Right renal cortex interstitium (tissue), 3 donors: ENCODE results near the gene CYP24A1. TPM values are rescaled to one million over a fixed set of nuclear protein-coding genes. Genes with fewer than 3 reads are reported as not detected.

Source experiments
- DNase-seq, 3 donors: peaks; one replicate each; pipeline ENCODE4 v3.0.0-alpha.2; 2013; ENCODE audit warnings: low read depth in 3 of 3, low spot score in 2 of 3
- polyA plus RNA-seq, 3 donors: library from polyadenylated mRNA; unstranded; fragments of 120-200 nt; gene quantifications; one replicate each; pipeline ENCODE4 v1.2.1, GENCODE V29; 2013; ENCODE audit not compliant: insufficient read length in 3 of 3

The CYP24A1 gene
- polyA plus RNA-seq, 3 donors: 2.0 to 3.7 (median 2.1) TPM

- DNase-seq: no peak
Observed at GRCh38 chr20:54177378-54177777, 3.6 kb upstream of the CYP24A1 start.

GRCh38 chr20:54176610-54177009 lies 2.8 kb upstream of the CYP24A1 start:
- DNase-seq: no peak

GRCh38 chr20:54174457-54175175 lies 830 bp upstream of the CYP24A1 start:
- no peak for DNase-seq

- DNase-seq: no peak
Observed at GRCh38 chr20:54172856-54173652, 732 bp downstream of the CYP24A1 start.

DNA sequence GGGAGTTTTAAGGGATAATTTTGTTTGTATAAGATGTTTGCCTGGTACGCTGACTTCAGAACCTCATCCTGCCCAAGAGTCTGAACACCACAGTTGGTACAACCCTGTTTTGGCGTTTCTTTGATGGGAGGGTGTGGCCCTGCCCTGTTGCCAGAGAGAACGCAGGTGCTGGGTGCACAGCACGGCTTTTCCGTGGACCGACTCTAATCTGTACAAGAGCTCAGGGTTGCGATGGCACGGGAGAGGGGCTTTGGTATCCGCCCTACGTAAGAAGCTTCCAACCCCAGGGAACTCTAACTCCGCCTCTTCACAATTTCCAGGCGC lies 1.3 kb downstream of the CYP24A1 start:
- DNase-seq: no peak

- DNase-seq: no peak
Observed at GRCh38 chr20:54170963-54171362, 2.8 kb downstream of the CYP24A1 start.

DNA sequence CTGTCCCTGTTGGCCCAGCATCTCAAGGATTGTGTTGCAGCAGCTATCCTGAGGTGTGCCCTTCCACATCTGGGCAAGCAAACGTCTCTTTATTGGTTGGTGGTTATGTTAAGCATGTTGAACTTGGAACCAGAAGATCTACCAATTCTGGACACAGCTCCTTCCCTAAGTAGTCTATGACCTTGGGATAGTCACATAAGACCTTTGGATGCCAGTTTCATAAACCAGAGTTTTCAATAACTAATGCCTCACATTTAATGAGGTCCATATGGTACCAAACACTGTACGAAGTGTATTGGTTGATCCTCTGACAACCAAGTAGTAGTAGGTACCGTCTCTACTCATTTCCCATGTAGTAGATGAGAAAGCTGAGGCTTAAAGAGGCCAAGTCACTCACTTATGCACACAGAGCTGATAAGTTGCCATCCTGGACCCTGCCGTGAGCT lies 3.7 kb downstream of the CYP24A1 start:
- DNase-seq: no peak

- no peak for DNase-seq
Observed at GRCh38 chr20:54168961-54169862, 4.6 kb downstream of the CYP24A1 start.

DNA sequence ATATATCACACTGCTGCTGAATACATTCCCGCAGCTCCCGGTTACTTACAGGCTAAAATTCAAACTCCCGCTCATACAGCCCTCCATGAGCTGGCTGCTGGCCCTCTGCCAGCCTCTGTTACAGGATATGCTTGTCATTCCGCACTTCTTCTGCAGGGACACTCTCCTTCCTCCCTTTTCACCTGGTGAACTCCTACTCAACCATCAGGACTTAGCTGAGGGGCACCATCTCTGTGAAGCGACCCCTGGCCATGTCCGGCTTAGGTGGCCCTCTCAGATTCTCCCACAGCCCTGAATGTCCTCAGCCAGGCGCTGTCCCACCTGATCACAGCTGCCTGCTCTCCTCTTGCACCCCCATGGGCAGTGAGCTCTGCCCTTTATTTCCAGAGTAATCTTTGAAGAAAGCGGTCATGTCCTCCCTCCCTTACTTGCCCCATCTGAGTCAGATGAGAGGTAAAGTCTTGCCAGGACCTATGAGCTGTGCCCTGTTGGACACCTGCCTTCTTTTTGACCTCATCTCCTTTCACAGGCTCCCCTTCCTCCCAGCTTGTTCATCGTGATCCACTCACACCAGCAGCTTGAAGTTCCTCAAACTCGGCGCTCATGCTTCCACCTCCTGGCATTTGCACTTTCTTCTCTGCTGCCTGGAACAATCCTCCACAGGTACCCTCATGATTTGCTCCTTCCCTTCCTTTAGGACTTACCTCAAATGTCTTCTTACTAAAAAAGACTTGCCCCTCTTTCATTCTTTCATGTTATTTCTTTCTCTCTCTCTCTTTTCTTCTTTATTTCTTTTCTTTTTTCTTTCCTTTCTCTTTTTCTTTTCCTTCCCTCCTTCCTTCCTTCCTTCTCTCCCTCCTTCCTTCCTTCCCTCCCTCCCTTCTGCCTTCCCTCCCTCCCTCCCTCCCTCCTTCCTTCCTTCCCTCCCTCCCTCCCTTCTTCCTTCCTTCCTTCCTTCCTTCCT lies 5.6 kb downstream of the CYP24A1 start:
- DNase-seq: no peak

GRCh38 chr20:54166987-54167662 lies 6.7 kb downstream of the CYP24A1 start:
- no peak for DNase-seq

DNA sequence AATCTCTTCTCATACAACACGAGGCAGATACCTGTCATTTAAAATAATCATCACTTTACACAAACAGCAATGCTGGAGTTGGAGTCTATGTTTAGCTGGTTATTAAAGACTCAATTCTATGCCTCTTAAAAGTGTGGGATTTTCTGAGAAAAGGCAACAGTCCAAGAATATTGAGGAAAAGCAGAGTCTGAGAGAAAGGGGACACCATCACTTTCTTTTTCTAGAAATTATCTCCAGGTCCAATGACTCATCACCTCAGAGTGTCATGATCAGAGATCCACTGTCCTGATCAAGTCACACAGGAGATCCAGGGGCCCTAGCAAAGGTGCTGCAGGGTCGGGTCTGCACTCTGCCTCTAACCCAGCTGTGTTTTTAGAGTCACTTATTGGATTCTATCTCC lies 8.0 kb downstream of the CYP24A1 start:
- no peak for DNase-seq

DNA sequence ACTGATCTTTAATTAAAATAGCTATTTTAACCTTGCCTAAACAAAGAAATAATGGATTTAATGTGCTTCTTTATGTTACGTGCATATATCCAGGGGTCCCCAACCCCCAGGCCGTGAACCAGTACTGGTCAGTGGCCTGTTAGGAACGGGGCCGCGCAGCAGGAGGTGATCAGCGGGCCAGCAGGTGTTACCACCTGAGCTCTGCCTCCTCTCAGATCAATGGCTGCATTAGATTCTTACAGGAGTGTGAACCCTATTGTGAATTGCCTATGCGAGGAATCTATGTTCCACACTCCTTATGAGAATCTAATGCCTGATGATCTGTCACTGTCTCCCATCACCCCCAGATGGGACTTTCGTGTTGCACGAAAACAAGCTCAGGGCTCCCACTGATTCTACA lies 8.8 kb downstream of the CYP24A1 start:
- DNase-seq: no peak

DNA sequence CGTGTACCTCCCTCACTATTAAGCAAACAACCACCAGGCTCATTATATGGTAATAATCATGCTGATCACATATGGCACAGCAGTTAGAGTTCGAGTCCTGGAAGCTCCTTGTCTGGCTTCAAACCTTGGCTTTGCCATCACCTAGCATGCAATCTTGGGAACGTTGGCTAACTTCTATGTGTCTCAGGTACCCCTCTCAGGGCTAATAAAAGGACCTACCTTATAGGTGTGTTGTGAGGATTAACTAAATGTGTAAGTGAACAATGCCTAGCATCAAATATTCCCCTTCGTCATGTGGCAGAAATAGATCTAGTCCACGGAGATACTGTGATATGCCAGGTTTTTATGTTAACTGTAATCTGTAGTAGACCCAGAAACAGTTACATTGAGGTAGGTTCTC lies 10.4 kb downstream of the CYP24A1 start:
- no peak for DNase-seq

DNA sequence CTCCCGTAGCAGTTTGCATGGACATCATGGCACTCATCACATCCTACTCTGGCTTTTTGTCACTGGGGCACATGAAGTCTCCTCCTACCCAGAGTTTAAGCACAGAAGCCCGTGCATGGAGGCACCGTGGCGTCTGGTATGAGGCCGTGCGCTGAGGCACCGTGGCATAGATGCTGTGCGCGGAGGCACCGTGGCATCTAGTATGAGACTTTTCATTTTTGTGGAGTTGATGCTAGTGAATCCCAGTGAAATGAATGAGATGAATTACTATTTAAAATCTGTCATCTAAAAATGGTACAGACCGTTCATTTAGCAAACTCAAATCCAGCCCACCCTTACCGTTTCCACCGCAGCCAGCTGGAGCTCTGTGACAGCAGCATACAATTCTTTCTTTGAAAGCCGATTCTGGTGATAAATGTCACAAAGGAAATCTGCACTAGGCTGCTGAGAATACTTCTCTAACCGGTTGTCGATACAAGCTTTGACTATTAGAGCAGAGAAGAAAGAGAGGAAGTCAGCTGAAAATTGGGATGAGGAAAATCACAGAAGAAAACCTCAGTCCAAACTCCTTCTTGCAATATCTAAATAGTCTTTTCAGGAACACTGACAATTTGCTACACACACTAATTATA lies 11.3 kb downstream of the CYP24A1 start:
- no peak for DNase-seq

DNA sequence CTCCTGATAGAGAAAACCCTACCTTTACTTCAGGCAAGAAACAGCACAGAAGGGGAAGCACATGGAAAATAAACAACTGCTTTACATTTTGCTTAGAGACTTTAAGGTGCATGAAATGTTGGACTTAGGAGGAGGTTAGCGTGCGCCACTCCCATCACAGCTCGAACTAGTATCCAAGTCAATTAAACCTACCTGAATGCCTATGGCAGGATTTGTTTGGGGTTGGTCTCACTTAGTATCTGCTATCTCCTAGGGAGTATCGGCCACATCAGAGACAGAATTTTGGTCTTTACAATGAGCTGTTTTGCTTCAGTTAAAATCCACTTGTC lies 12.0 kb downstream of the CYP24A1 start:
- DNase-seq: no peak

DNA sequence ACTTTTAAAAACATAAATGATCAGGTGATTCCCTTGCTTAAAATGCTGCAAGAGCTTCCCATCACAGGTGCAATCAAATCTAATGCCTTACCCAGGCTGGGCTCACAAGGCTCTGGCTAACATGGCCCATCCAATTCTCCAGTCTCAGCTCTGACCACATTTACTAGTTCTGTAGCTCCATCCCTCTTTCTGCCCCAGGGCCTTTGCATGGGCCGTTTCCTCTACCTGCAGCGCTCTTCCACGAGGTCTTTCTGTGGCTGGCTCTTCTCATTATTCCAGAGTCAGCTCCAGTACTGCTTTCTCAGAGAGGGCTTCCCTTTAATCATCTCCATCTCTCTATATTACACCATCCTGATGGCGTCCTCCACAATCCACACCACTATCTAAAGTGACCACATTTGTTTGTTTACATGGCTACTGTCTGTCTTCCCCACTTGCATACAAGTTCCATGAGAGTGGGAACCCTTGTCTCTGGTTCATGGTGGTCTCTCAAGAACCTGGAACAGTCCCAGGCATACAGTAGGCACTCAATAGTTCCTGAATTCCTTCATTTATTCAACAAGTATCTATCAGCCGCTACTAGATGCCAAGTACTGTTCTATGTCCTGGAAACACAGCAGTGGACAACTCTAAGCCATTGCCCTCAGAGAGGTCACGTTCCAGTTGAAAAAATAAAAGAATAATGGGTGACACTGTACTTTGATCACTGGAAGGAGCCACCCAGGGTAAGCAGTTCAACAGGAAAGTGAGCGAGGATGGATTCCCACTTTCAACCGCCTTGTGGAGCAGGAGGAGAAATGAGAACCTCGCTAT lies 12.6 kb downstream of the CYP24A1 start:
- no peak for DNase-seq

GRCh38 chr20:54160065-54161007 lies 13.4 kb downstream of the CYP24A1 start:
- no peak for DNase-seq
